KOPT-K1 (cell line): ENCODE measurements around the gene CBLL1.

Experiments
- H3K27ac ChIP-seq: fragments of 200-600 bp; sonication (generic); 2 replicates; pipeline ENCODE4 v1.5.1; 2016; ENCODE audit warnings: antibody characterized with exemption, mild to moderate bottlenecking, low read depth, low read length; ENCODE audit not compliant: poor library complexity, severe bottlenecking
- H3K36me3 ChIP-seq: fragments of 200-600 bp; sonication (generic); 2 replicates; pipeline ENCODE4 v1.5.1; 2017; ENCODE audit warnings: antibody characterized with exemption, mild to moderate bottlenecking, low read length, moderate library complexity; ENCODE audit not compliant: insufficient read depth
- H3K9me3 ChIP-seq: fragments of 200-600 bp; sonication (generic); 2 replicates; pipeline ENCODE4 v1.5.1; 2017; ENCODE audit warnings: antibody characterized with exemption, low read length, mild to moderate bottlenecking; ENCODE audit not compliant: insufficient read depth, poor library complexity, severe bottlenecking

The CBLL1 gene

GRCh38 chr7:107779647-107780099, 35.7 kb downstream of the CBLL1 start:
- H3K9me3 ChIP-seq, result no peaks in the 10 kb centered on the region
- no peaks in the 10 kb centered on the region for H3K36me3 ChIP-seq
- no peak overlapping the region for H3K27ac ChIP-seq

- no peaks in the 10 kb centered on the region for H3K9me3 ChIP-seq
- no peak overlapping the region for H3K27ac ChIP-seq
- H3K36me3 ChIP-seq, result no peaks in the 10 kb centered on the region
Measured at GRCh38 chr7:107782374-107782773, 38.4 kb downstream of the CBLL1 start.

- H3K36me3 ChIP-seq, result no peaks in the 10 kb centered on the region
- H3K27ac ChIP-seq, result no peak overlapping the region
- no peaks in the 10 kb centered on the region for H3K9me3 ChIP-seq
Measured at GRCh38 chr7:107783648-107784047, 39.7 kb downstream of the CBLL1 start.

- Histone ChIP-seq H3K27ac (no peak overlapping the region), H3K9me3 (no peaks in the 10 kb centered on the region)
Measured at GRCh38 chr7:107785170-107785569, 41.2 kb downstream of the CBLL1 start.

GRCh38 chr7:107785926-107786325, 42.0 kb downstream of the CBLL1 start:
- Histone ChIP-seq H3K9me3 (no peaks in the 10 kb centered on the region), H3K27ac (no peak overlapping the region), H3K36me3 (no peaks in the 10 kb centered on the region)

More at GRCh38 chr7:107785170-107785569, 41.2 kb downstream of the CBLL1 start:
- H3K36me3 ChIP-seq, result no peaks in the 10 kb centered on the region

GRCh38 chr7:107788216-107788615, 44.3 kb downstream of the CBLL1 start:
- no peak overlapping the region for H3K27ac ChIP-seq
- H3K36me3 ChIP-seq, result no peaks in the 10 kb centered on the region
- H3K9me3 ChIP-seq, result no peaks in the 10 kb centered on the region

GRCh38 chr7:107788662-107789061, 44.7 kb downstream of the CBLL1 start:
- no peaks in the 10 kb centered on the region for H3K36me3 ChIP-seq
- no peaks in the 10 kb centered on the region for H3K9me3 ChIP-seq
- no peak overlapping the region for H3K27ac ChIP-seq

GRCh38 chr7:107789647-107790046, 45.7 kb downstream of the CBLL1 start:
- H3K27ac ChIP-seq, result no peak overlapping the region

GRCh38 chr7:107792364-107792763, 48.4 kb downstream of the CBLL1 start:
- no peaks in the 10 kb centered on the region for H3K36me3 ChIP-seq
- H3K9me3 ChIP-seq, result no peaks in the 10 kb centered on the region
- H3K27ac ChIP-seq, result no peak overlapping the region

More at GRCh38 chr7:107789647-107790046, 45.7 kb downstream of the CBLL1 start:
- Histone ChIP-seq H3K36me3 (no peaks in the 10 kb centered on the region), H3K9me3 (no peaks in the 10 kb centered on the region)

GRCh38 chr7:107799647-107800264, 55.8 kb downstream of the CBLL1 start:
- H3K9me3 ChIP-seq, result no peaks in the 10 kb centered on the region
- H3K36me3 ChIP-seq, result no peaks in the 10 kb centered on the region
- H3K27ac ChIP-seq, result no peak overlapping the region

- H3K9me3 ChIP-seq, result no peaks in the 10 kb centered on the region
- H3K36me3 ChIP-seq, result no peaks in the 10 kb centered on the region
- no peak within 1 kb of the TSS for H3K27ac ChIP-seq
Measured at GRCh38 chr7:107803009-107803610, 59.2 kb downstream of the CBLL1 start, which contains the start of gene SLC26A3. TSS of gene SLC26A3 (minus strand) at chr7:107803223. CDS start at chr7:107794509, 8,714 bp downstream.

- no peaks in the 10 kb centered on the region for H3K36me3 ChIP-seq
- no peak overlapping the region for H3K27ac ChIP-seq
- H3K9me3 ChIP-seq, result no peaks in the 10 kb centered on the region
Measured at GRCh38 chr7:107809179-107809578, 65.2 kb downstream of the CBLL1 start.

GRCh38 chr7:107810626-107811025, 66.7 kb downstream of the CBLL1 start:
- Histone ChIP-seq H3K27ac (no peak overlapping the region), H3K36me3 (no peaks in the 10 kb centered on the region), H3K9me3 (no peaks in the 10 kb centered on the region)
